Erythroblast (primary cell): ENCODE measurements around the gene PTTG1IP.

ENCODE experiments used
- GATA1 ChIP-seq: IDR thresholded peaks from 2 replicates; pipeline ENCODE4 v1.6.1; 2011; ENCODE audit warnings: low read depth, mild to moderate bottlenecking, control low read depth, low read length, moderate library complexity
- POLR2A ChIP-seq: IDR thresholded peaks from 2 replicates; pipeline ENCODE4 v1.6.1; 2011; ENCODE audit warnings: mild to moderate bottlenecking, low read length

GRCh38 chr21:44913425-44914175, 40.1 kb upstream of the PTTG1IP start:
- TF ChIP-seq POLR2A, result no peak
- no peak for TF ChIP-seq GATA1
